ENCODE data around the gene PCNX3.
"Not testable (repeated sequence)": the region's sequence is repeated elsewhere in the genome, so short reads cannot be mapped to it uniquely, and the experiment has no call there.

PCNX3 gene

DNA sequence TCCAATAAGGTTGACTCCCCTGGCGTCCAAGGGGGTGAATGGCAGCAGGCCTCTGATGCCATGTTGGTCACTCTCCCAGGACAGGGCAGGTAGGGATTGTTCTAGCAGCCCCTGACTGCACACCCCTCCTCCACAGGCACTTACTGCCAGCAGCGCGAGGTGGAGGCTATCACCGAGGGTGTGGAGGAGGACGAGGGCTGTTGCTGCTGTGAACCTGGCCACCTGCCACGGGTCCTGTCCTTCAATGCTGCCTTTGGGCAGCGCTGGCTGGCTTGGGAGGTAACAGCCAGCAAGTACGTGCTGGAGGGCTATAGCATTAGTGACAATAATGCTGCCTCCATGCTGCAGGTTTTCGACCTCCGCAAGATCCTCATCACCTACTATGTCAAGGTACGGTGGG, 14.6 kb downstream of the PCNX3 start:
- Histone ChIP-seq H3K9me3 (ENCODE audit: control insufficient read depth, low read length) (no peaks in the 10 kb centered on the region), H3K36me3 (ENCODE audit: control insufficient read depth, insufficient read depth, low read length) (peaks cover 35% of the 10 kb centered on the region), H3K4me3 (ENCODE audit: insufficient read depth, low read depth, low read length) (no peak overlapping the region), H3K27ac (ENCODE audit: insufficient read depth, low read depth, low read length, poor library complexity, severe bottlenecking) (no peak overlapping the region), H3K27me3 (ENCODE audit: control insufficient read depth, insufficient read depth, low read length, poor library complexity, severe bottlenecking) (no peaks in the 10 kb centered on the region), H3K4me1 (ENCODE audit: control insufficient read depth, insufficient read depth, low read length) (no peaks in the 10 kb centered on the region)
- 92 to 94% methylated on average over 11 of the region's 11 CpGs for WGBS, 2 experiments

DNA sequence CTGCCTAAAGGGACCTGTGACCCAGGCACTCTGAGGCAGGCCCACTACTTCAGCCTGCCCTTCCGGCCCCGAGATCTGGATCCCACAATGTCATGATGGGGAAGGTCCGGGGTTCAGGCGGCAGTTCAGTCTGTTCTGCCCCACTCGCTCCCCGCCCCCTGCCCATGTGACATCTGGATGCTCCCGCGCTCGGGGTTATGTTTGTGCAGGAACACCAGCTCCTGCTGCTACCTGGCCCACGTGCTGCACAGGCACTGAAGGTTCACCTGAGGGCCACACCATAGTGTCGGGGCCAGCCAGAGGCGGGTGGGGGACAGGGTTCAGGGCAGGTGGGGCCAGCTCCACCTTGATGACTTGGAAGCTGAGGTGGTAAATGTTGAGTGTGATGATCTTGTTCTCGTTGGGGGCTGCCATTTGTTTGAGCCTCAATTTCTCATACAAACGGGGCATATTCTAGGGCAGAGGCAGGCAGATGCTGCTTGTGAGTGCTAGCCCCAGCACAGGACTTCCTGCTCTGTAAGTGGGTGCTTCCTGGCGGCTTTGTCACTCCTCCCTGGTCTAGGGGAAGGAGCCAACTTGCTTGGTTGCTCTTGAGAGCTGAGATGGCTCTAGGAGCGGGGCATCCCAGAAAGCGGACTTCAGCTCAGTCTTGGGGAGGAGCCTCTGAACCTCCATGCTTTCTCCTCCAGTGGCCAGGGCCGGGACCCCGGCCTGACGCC, 18.0 kb downstream of the PCNX3 start:
- no peaks in the 10 kb centered on the region for H3K27me3 ChIP-seq (ENCODE audit: control insufficient read depth, insufficient read depth, low read length, poor library complexity, severe bottlenecking)
- H3K9me3 ChIP-seq (ENCODE audit: control insufficient read depth, low read length): no peaks in the 10 kb centered on the region
- peaks cover 12% of the 10 kb centered on the region for H3K4me1 ChIP-seq (ENCODE audit: control insufficient read depth, insufficient read depth, low read length)
- peaks cover 27% of the 10 kb centered on the region for H3K36me3 ChIP-seq (ENCODE audit: control insufficient read depth, insufficient read depth, low read length)
- WGBS, 2 experiments: 93 to 95% methylated on average over 20 of the region's 20 CpGs
- no peak overlapping the region for H3K4me3 ChIP-seq (ENCODE audit: insufficient read depth, low read depth, low read length)
- no peak overlapping the region for H3K27ac ChIP-seq (ENCODE audit: insufficient read depth, low read depth, low read length, poor library complexity, severe bottlenecking)

DNA sequence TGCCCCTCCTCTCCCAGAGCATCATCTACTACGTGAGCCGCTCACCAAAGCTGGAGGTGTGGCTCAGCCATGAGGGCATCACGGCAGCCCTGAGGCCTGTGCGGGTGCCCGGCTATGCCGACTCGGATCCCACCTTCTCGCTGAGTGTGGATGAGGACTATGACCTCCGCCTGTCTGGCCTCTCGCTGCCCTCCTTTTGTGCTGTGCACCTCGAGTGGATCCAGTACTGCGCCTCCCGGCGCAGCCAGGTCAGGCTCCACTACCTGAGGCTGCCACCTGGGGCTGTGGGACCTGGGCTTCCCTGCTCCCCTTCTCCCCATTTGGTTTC, 18.5 kb downstream of the PCNX3 start:
- H3K4me1 ChIP-seq (ENCODE audit: control insufficient read depth, insufficient read depth, low read length): peaks cover 16% of the 10 kb centered on the region
- no peak overlapping the region for H3K27ac ChIP-seq (ENCODE audit: insufficient read depth, low read depth, low read length, poor library complexity, severe bottlenecking)
- H3K9me3 ChIP-seq (ENCODE audit: control insufficient read depth, low read length): no peaks in the 10 kb centered on the region
- no peak overlapping the region for H3K4me3 ChIP-seq (ENCODE audit: insufficient read depth, low read depth, low read length)
- peaks cover 27% of the 10 kb centered on the region for H3K36me3 ChIP-seq (ENCODE audit: control insufficient read depth, insufficient read depth, low read length)
- 95 to 96% methylated on average over 14 of the region's 14 CpGs for WGBS, 2 experiments
- no peaks in the 10 kb centered on the region for H3K27me3 ChIP-seq (ENCODE audit: control insufficient read depth, insufficient read depth, low read length, poor library complexity, severe bottlenecking)

DNA sequence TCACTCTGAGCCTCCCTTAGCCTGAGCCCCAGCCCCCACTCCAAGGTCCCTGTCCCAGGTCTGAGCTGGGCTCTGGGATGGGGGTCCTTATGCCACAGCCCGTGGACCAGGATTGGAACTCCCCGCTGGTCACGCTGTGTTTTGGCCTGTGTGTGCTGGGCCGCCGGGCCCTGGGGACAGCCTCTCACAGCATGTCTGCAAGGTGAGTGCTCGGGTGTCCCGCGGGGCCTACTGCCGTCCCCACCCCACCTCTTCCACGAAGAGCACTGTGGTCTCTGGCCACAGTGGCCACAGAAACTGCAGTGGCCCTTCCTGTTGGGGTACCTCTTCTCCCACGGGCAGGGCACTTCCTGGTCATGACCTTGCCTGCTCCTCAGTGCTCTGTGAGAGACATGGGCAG, 18.9 kb downstream of the PCNX3 start:
- Histone ChIP-seq H3K36me3 (ENCODE audit: control insufficient read depth, insufficient read depth, low read length) (peaks cover 24% of the 10 kb centered on the region), H3K27ac (ENCODE audit: insufficient read depth, low read depth, low read length, poor library complexity, severe bottlenecking) (no peak overlapping the region), H3K4me1 (ENCODE audit: control insufficient read depth, insufficient read depth, low read length) (peaks cover 16% of the 10 kb centered on the region), H3K9me3 (ENCODE audit: control insufficient read depth, low read length) (no peaks in the 10 kb centered on the region), H3K27me3 (ENCODE audit: control insufficient read depth, insufficient read depth, low read length, poor library complexity, severe bottlenecking) (no peaks in the 10 kb centered on the region), H3K4me3 (ENCODE audit: insufficient read depth, low read depth, low read length) (no peak overlapping the region)
- 93 to 96% methylated on average over 11 of the region's 11 CpGs for WGBS, 2 experiments

DNA sequence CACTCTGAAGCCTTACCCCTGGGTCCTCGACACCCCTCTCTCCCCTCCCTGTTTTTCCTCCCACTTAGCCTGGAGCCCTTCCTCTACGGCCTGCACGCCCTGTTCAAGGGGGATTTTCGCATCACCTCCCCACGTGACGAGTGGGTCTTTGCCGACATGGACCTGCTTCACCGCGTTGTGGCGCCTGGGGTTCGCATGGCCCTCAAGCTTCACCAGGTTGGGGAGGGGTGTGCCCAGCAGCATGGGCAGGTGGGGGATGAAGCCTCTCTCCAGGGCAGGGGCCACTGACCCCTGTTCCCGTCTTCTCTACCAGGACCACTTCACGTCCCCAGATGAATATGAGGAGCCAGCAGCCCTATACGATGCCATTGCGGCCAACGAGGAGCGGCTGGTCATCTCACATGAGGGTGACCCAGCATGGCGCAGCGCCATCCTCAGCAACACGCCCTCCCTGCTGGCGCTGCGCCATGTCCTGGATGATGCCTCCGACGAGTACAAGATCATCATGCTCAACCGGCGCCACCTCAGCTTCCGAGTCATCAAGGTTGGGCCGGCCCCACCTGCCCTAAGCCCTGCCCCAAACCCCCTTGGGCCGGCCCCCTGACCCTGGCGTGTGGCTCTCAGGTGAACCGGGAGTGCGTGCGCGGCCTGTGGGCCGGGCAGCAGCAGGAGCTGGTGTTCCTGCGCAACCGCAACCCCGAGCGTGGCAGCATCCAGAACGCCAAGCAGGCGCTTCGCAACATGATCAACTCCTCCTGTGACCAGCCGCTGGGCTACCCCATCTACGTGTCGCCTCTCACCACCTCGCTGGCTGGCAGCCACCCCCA, 19.5 kb downstream of the PCNX3 start:
- H3K27me3 ChIP-seq (ENCODE audit: control insufficient read depth, insufficient read depth, low read length, poor library complexity, severe bottlenecking): no peaks in the 10 kb centered on the region
- H3K4me1 ChIP-seq (ENCODE audit: control insufficient read depth, insufficient read depth, low read length): peaks cover 16% of the 10 kb centered on the region
- H3K27ac ChIP-seq (ENCODE audit: insufficient read depth, low read depth, low read length, poor library complexity, severe bottlenecking): no peak overlapping the region
- H3K36me3 ChIP-seq (ENCODE audit: control insufficient read depth, insufficient read depth, low read length): peaks cover 22% of the 10 kb centered on the region
- no peak overlapping the region for H3K4me3 ChIP-seq (ENCODE audit: insufficient read depth, low read depth, low read length)
- 96 to 97% methylated on average over 46 of the region's 46 CpGs for WGBS, 2 experiments
- H3K9me3 ChIP-seq (ENCODE audit: control insufficient read depth, low read length): no peaks in the 10 kb centered on the region

DNA sequence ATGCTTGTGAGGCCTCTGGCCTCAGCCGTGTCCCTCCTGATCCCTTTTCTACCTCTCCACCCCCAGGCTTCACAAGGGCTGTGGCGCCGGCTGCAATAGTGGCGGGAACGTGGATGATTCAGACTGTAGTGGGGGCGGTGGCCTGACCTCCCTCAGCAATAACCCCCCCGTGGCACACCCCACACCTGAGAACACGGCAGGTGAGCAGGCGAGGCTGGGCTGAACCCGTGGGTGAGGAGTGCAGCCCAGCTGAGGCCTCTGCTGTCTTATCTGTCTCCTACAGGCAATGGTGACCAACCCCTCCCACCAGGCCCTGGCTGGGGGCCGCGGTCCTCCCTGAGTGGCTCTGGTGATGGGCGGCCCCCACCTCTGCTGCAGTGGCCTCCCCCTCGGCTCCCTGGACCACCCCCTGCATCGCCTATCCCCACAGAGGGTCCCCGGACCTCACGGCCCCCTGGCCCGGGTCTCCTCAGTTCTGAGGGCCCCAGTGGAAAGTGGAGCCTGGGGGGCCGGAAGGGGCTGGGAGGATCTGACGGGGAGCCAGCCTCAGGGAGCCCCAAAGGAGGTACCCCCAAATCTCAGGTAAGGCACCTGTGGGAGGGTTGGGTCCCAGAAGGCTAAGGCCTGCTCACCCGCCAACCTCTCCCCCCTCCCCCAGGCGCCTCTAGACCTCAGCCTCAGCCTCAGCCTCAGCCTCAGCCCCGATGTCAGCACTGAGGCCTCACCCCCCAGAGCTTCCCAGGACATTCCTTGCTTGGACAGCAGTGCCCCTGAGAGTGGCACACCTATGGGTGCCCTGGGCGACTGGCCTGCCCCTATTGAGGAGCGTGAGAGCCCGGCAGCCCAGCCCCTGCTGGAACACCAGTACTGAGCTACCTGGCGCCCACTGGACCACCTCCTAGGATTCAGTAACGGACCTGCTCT, 20.8 kb downstream of the PCNX3 start:
- H3K4me3 ChIP-seq (ENCODE audit: insufficient read depth, low read depth, low read length): no peak overlapping the region
- H3K9me3 ChIP-seq (ENCODE audit: control insufficient read depth, low read length): no peaks in the 10 kb centered on the region
- no peaks in the 10 kb centered on the region for H3K27me3 ChIP-seq (ENCODE audit: control insufficient read depth, insufficient read depth, low read length, poor library complexity, severe bottlenecking)
- H3K4me1 ChIP-seq (ENCODE audit: control insufficient read depth, insufficient read depth, low read length): peaks cover 16% of the 10 kb centered on the region
- H3K27ac ChIP-seq (ENCODE audit: insufficient read depth, low read depth, low read length, poor library complexity, severe bottlenecking): no peak overlapping the region
- H3K36me3 ChIP-seq (ENCODE audit: control insufficient read depth, insufficient read depth, low read length): peaks cover 17% of the 10 kb centered on the region
- 95% methylated on average over 28 of the region's 28 CpGs for WGBS, 2 experiments

DNA sequence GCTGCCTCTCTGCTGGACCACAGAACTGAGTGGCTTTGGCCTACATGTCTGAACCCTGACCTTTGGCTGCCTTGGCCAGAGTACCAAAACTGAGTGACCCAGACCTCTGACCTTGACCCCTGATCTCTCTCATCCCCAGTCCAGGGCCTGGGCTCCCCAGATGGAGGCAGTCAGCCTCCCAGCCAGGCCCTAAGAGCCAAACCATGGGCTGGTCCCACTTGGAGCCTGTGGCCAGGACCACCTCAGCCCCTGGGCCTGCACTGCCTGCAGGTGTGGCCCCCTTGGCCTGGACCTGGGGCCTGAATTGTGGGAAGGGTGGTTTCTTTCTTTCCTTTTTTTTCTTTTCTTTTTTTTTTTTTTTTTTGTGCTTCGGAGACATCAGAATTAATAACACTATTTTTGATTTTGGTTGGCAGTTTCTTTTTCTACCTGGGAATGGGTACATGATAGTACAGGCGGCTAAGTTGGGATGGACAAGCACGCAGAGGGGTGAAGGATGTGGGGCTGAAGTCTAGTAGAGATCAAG, 21.5 kb downstream of the PCNX3 start:
- H3K27me3 ChIP-seq (ENCODE audit: control insufficient read depth, insufficient read depth, low read length, poor library complexity, severe bottlenecking): no peaks in the 10 kb centered on the region
- H3K27ac ChIP-seq (ENCODE audit: insufficient read depth, low read depth, low read length, poor library complexity, severe bottlenecking): no peak overlapping the region
- H3K9me3 ChIP-seq (ENCODE audit: control insufficient read depth, low read length): no peaks in the 10 kb centered on the region
- peaks cover 17% of the 10 kb centered on the region for H3K36me3 ChIP-seq (ENCODE audit: control insufficient read depth, insufficient read depth, low read length)
- no peak overlapping the region for H3K4me3 ChIP-seq (ENCODE audit: insufficient read depth, low read depth, low read length)
- WGBS, 2 experiments: 89 to 95% methylated on average over 2 to 3 of the region's 3 CpGs
- peaks cover 16% of the 10 kb centered on the region for H3K4me1 ChIP-seq (ENCODE audit: control insufficient read depth, insufficient read depth, low read length)

DNA sequence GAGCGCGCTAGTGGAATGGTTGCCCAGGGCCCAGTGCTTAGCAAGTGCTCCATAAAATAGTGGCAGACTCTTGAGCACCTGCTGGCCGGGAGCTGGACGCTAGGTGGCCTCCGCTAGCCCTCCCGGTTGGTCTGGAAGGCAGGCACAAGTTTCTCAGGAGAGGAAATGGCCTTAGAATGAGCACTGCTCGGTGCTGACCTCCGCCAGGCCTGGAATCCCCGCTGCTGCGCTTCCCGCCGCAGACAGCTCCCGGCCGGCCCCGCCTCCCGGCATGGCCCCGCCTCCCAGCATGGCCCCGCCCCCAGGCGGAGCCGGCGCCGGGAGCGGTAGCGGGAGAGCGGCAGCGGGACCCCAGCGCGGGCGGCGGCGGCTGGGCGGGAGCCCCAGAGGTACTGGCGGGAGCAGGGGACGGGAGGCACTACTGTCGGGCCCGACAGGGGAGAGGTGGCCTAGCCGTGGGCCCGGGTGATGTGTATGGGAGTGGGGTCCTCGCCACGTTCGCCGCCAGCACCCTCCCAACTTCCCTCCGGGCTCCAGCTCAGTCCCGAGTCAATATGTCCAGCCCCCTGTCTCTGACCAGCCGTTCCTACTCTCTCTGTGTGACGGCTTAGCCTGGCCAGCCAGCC, 22.3 kb downstream of the PCNX3 start, which contains the start of gene SIPA1:
TSS of gene SIPA1 (plus strand) at position 308 of the 626 bp plus-strand sequence. CDS start 2,821 bp downstream, outside the sequence.
- peaks cover 16% of the 10 kb centered on the region for H3K4me1 ChIP-seq (ENCODE audit: control insufficient read depth, insufficient read depth, low read length)
- 4% methylated on average over 46 of the region's 46 CpGs for WGBS, 2 experiments
- no peaks in the 10 kb centered on the region for H3K9me3 ChIP-seq (ENCODE audit: control insufficient read depth, low read length)
- H3K27me3 ChIP-seq (ENCODE audit: control insufficient read depth, insufficient read depth, low read length, poor library complexity, severe bottlenecking): no peaks in the 10 kb centered on the region
- peaks cover 17% of the 10 kb centered on the region for H3K36me3 ChIP-seq (ENCODE audit: control insufficient read depth, insufficient read depth, low read length)
- peak within 1 kb of the TSS; percentile 73 for H3K27ac ChIP-seq (ENCODE audit: insufficient read depth, low read depth, low read length, poor library complexity, severe bottlenecking)
- H3K4me3 ChIP-seq (ENCODE audit: insufficient read depth, low read depth, low read length): peak within 1 kb of the TSS; percentile 57

DNA sequence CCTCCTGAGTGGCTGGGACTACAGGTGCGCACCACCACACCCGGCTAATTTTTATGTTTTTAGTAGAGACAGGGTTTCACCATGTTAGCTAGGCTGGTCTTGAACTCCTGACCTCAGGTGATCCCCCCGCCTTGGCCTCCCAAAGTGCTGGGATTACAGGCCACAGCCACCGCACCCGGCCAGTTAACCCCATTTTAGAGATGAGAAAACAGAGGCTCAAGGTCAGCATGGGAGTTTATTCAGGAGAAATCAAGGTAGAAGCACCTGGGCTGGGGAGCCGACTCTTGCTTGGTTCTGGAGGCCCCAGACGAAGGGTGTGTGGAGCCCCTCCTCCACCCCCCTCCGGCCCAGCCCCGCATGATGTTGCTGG, 23.6 kb downstream of the PCNX3 start:
- not testable (repeated sequence) for H3K27ac ChIP-seq (ENCODE audit: insufficient read depth, low read depth, low read length, poor library complexity, severe bottlenecking); H3K27me3 ChIP-seq (ENCODE audit: control insufficient read depth, insufficient read depth, low read length, poor library complexity, severe bottlenecking); H3K9me3 ChIP-seq (ENCODE audit: control insufficient read depth, low read length); H3K4me3 ChIP-seq (ENCODE audit: insufficient read depth, low read depth, low read length)
- peaks cover 12% of the 10 kb centered on the region for H3K36me3 ChIP-seq (ENCODE audit: control insufficient read depth, insufficient read depth, low read length)
- peaks cover 16% of the 10 kb centered on the region for H3K4me1 ChIP-seq (ENCODE audit: control insufficient read depth, insufficient read depth, low read length)
- 93 to 96% methylated on average over 9 of the region's 9 CpGs for WGBS, 2 experiments

Data from ectodermal cell (in vitro differentiated cells).